ENCODE results near the gene EPDR1.

Gene EPDR1

GRCh38 chr7:37973915-37974314, 53.5 kb downstream of the EPDR1 start:
- no peak for DNase-seq

- DNase-seq: no peak
These were observed 54.3 kb downstream of the EPDR1 start for GRCh38 chr7:37974711-37975110.

- no peak for DNase-seq
These were observed 56.8 kb downstream of the EPDR1 start for GRCh38 chr7:37977243-37977642.

- no peak for DNase-seq
These were observed 61.2 kb downstream of the EPDR1 start for GRCh38 chr7:37981664-37982063.

GRCh38 chr7:37982423-37982822, 62.0 kb downstream of the EPDR1 start:
- peak in 1 of 56 donors; percentile 3 for DNase-seq

- DNase-seq: no peak
These were observed 64.4 kb downstream of the EPDR1 start for GRCh38 chr7:37984750-37985390.

- no peak for DNase-seq
These were observed 66.5 kb downstream of the EPDR1 start for GRCh38 chr7:37986908-37987330.

GRCh38 chr7:37987732-37988131, 67.3 kb downstream of the EPDR1 start:
- no peak for DNase-seq

- DNase-seq: no peak
These were observed 68.5 kb downstream of the EPDR1 start for GRCh38 chr7:37988721-37989650.

- no peak for DNase-seq
These were observed 69.9 kb downstream of the EPDR1 start for GRCh38 chr7:37990337-37990736.

GRCh38 chr7:37993060-37993501, 72.6 kb downstream of the EPDR1 start:
- DNase-seq: no peak

GRCh38 chr7:37999673-38000072, 79.2 kb downstream of the EPDR1 start:
- no peak for DNase-seq

- no peak for DNase-seq
These were observed 79.8 kb downstream of the EPDR1 start for GRCh38 chr7:38000272-38000671.

Data from amygdala (tissue), 56 donors.